Large intestine (tissue), 3 donors: ENCODE measurements around the gene CCDC85B. TPM values are rescaled to one million over a fixed set of nuclear protein-coding genes. Genes with fewer than 3 reads are reported as not detected.

Experiments used
- DNase-seq, 2 donors: peaks; one replicate each; pipeline versions ENCODE4 v3.0.0 to v3.0.0-alpha.2; 2013
- H3K27ac ChIP-seq: one replicate; pipeline ENCODE4 v1.5.1; 2013; ENCODE audit warnings: low read length
- H3K27me3 ChIP-seq: 2 replicates; pipeline ENCODE4 v1.6.1; 2013; ENCODE audit warnings: low read length; ENCODE audit not compliant: control insufficient read depth, insufficient read depth
- H3K36me3 ChIP-seq: 2 replicates; pipeline ENCODE4 v1.6.1; 2013; ENCODE audit warnings: low read length; ENCODE audit not compliant: control insufficient read depth, insufficient read depth
- H3K4me1 ChIP-seq: one replicate; pipeline ENCODE4 v1.6.1; 2013; ENCODE audit warnings: low read length; ENCODE audit not compliant: control insufficient read depth, insufficient read depth
- H3K4me3 ChIP-seq: one replicate; pipeline ENCODE4 v1.5.1; 2013; ENCODE audit warnings: low read length
- H3K9me3 ChIP-seq: one replicate; pipeline ENCODE4 v1.6.1; 2013; ENCODE audit warnings: mild to moderate bottlenecking, low read depth, low read length, moderate library complexity; ENCODE audit not compliant: control insufficient read depth
- WGBS: methylation state at CpG from one replicate; pipeline ENCODE4 v1.1.5; 2013; ENCODE audit warnings: low lambda C conversion rate; ENCODE audit not compliant: insufficient coverage; 5-methylcytosine and 5-hydroxymethylcytosine counted together
- polyA plus RNA-seq: library from polyadenylated mRNA; unstranded; fragments of 120-200 nt; gene quantifications from one replicate; pipeline ENCODE4 v1.2.1, GENCODE V29; 2013

CCDC85B gene
- polyA plus RNA-seq, 1 donor, result 10.9 TPM

- no peak overlapping the region for H3K27ac ChIP-seq
These were observed 40.0 kb upstream of the CCDC85B start for GRCh38 chr11:65850217-65851082.

GRCh38 chr11:65851083-65851579 is 39.3 kb upstream of the CCDC85B start:
- Histone ChIP-seq H3K36me3 (peaks cover 48% of the 10 kb centered on the region), H3K9me3 (peaks cover 4% of the 10 kb centered on the region), H3K27ac (no peak overlapping the region), H3K4me1 (peaks cover 65% of the 10 kb centered on the region), H3K27me3 (no peaks in the 10 kb centered on the region), H3K4me3 (no peak overlapping the region)
- no CpG with 5 or more reads among the region's 14 CpGs for WGBS
- peak in 1 of 2 donors; percentile 19 for DNase-seq

More at GRCh38 chr11:65850217-65851082, 40.0 kb upstream of the CCDC85B start:
- peaks cover 59% of the 10 kb centered on the region for H3K4me1 ChIP-seq
- peak in 1 of 2 donors; percentile 10 for DNase-seq
- WGBS, result no CpG with 5 or more reads among the region's 20 CpGs
- peaks cover 4% of the 10 kb centered on the region for H3K9me3 ChIP-seq
- H3K36me3 ChIP-seq, result peaks cover 41% of the 10 kb centered on the region
- H3K27me3 ChIP-seq, result no peaks in the 10 kb centered on the region
- H3K4me3 ChIP-seq, result no peak overlapping the region

- H3K27me3 ChIP-seq, result no peaks in the 10 kb centered on the region
- no CpG with 5 or more reads among the region's 10 CpGs for WGBS
- H3K4me1 ChIP-seq, result peaks cover 68% of the 10 kb centered on the region
- H3K9me3 ChIP-seq, result peaks cover 4% of the 10 kb centered on the region
- H3K36me3 ChIP-seq, result peaks cover 48% of the 10 kb centered on the region
- no peak overlapping the region for H3K4me3 ChIP-seq
- peak in 1 of 2 donors; percentile 3 for DNase-seq
- peak overlapping the region; percentile 89 for H3K27ac ChIP-seq
These were observed 38.5 kb upstream of the CCDC85B start for GRCh38 chr11:65851811-65852507.

DNA sequence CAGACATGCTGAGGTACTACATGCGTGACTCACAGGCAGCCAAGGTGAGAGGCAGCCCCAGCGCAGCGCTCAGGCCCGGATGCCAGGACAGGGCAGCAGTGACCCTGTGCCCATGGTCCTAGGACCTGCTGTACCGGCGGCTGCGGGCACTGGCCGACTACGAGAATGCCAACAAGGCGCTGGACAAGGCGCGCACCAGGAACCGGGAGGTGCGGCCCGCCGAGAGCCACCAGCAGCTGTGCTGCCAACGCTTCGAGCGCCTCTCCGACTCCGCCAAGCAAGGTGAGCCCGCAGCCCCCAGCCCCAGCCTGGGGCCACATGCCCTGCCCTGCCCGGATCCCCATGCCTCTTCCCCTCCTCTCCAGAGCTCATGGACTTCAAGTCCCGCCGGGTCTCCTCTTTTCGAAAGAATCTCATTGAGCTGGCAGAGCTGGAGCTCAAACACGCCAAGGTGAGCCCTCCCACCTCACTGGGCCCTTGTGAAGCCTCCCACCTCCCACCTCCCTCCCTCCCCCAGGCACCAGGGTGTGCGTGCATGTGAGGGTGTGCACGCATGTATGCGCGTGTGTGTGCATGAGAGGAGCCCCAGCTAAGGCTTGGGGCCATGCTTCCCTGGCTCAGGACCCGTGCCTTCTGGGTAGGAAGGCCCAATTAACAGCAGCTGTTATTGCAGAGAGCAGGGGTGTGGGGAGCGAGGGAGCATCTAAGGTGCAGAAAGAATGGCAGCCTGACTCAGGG is 37.8 kb upstream of the CCDC85B start:
- Histone ChIP-seq H3K27ac (peak overlapping the region; percentile 89), H3K27me3 (no peaks in the 10 kb centered on the region), H3K4me1 (peaks cover 68% of the 10 kb centered on the region), H3K9me3 (peaks cover 4% of the 10 kb centered on the region), H3K36me3 (peaks cover 48% of the 10 kb centered on the region), H3K4me3 (no peak overlapping the region)
- no CpG with 5 or more reads among the region's 33 CpGs for WGBS
- peak in 1 of 2 donors; percentile 4 for DNase-seq

DNA sequence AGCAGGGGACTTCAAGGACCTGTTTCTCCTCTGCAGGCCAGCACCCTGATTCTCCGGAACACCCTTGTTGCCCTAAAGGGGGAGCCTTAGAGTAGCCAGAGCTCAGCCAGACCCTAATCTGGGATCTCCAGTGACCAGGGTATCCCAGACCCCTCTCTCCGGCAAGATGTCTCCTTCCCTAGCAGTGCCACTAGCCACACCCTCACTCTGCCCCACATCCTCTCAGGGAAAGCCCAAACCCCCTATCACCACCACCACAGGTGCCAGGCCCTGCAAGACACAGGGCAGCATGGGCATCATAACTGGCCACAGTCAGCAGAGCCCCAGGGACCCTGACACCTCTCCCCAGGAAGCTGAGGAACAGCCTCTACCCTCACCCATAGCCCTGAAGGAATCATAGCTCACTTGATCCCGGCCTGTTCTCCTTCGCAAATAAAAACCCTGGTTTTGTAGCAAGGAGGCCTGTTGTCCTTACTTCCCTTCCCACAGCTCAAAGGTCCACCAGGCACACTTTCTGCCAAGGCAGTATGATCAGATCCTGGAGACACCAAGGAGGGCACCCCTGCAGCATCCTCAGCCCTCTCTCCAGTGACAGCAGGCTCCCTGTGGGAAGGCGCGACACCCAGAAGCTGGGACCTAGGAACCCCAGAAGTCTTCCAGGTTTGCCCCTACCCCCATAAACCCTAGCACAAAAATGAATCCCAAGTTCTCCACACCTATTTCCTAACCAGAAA is 37.1 kb upstream of the CCDC85B start:
- peak overlapping the region; percentile 89 for H3K27ac ChIP-seq
- peak in 1 of 2 donors; percentile 19 for DNase-seq
- no CpG with 5 or more reads among the region's 6 CpGs for WGBS

GRCh38 chr11:65854161-65854592 is 36.3 kb upstream of the CCDC85B start:
- WGBS, result no CpG with 5 or more reads among the region's 4 CpGs
- Histone ChIP-seq H3K27me3 (no peaks in the 10 kb centered on the region), H3K27ac (peak overlapping the region; percentile 89), H3K4me3 (peak overlapping the region; percentile 1), H3K4me1 (peaks cover 72% of the 10 kb centered on the region), H3K9me3 (peaks cover 4% of the 10 kb centered on the region), H3K36me3 (peaks cover 48% of the 10 kb centered on the region)
- DNase-seq, result peak; percentile 94 to 98

More for the DNA sequence above, 37.1 kb upstream of the CCDC85B start:
- no peaks in the 10 kb centered on the region for H3K27me3 ChIP-seq
- peaks cover 68% of the 10 kb centered on the region for H3K4me1 ChIP-seq
- peaks cover 48% of the 10 kb centered on the region for H3K36me3 ChIP-seq
- H3K9me3 ChIP-seq, result peaks cover 4% of the 10 kb centered on the region
- H3K4me3 ChIP-seq, result no peak overlapping the region

- Histone ChIP-seq H3K27me3 (no peaks in the 10 kb centered on the region), H3K4me1 (peaks cover 70% of the 10 kb centered on the region), H3K9me3 (peaks cover 4% of the 10 kb centered on the region), H3K36me3 (peaks cover 48% of the 10 kb centered on the region), H3K4me3 (peak overlapping the region; percentile 86), H3K27ac (peak overlapping the region; percentile 89)
- WGBS, result no CpG with 5 or more reads among the region's 15 CpGs
- peak in 1 of 2 donors; percentile 1 for DNase-seq
These were observed 35.3 kb upstream of the CCDC85B start for GRCh38 chr11:65854852-65855837.

- Histone ChIP-seq H3K9me3 (peaks cover 2% of the 10 kb centered on the region), H3K27ac (peak overlapping the region; percentile 89), H3K27me3 (no peaks in the 10 kb centered on the region), H3K4me1 (peaks cover 65% of the 10 kb centered on the region), H3K36me3 (peaks cover 46% of the 10 kb centered on the region), H3K4me3 (peak overlapping the region; percentile 86)
- 83% methylated on average over 4 of the region's 15 CpGs for WGBS
- peak in 1 of 2 donors; percentile 21 for DNase-seq
These were observed 34.5 kb upstream of the CCDC85B start for GRCh38 chr11:65855927-65856363.
